Cardiac septum (tissue), 1 donor: ENCODE measurements around the gene PRMT7. TPM values are rescaled to one million over a fixed set of nuclear protein-coding genes. Genes with fewer than 3 reads are reported as not detected.

Source experiments
- DNase-seq: peaks from one replicate; pipeline ENCODE4 v3.0.0-alpha.2; 2020; ENCODE audit warnings: low spot score
- intact Hi-C: fragments of 100-400 bp; cut with DNase I; formaldehyde crosslinking; loops from one replicate; pipeline ENCODE4 v1.14.0; 2022
- total RNA-seq: library from RNA; stranded (reverse); fragmentation: NEBNext Ultra II Directional; extraction: Animal tissue kit (Norgen Biotek cat#: 25700); gene quantifications from one replicate; pipeline ENCODE4 v1.2.1, GENCODE V29; 2021
- donor health status: DM: no; HTN: no; CAD: no.

Gene PRMT7
- total RNA-seq, 1 donor from 2014 or later, result 24.2 TPM

GRCh38 chr16:68338326-68339119, 27.7 kb downstream of the PRMT7 start:
- intact Hi-C loops, result no loop called here
- no peak for DNase-seq

- DNase-seq, result no peak
- intact Hi-C loops, result no loop called here
These were observed 28.4 kb downstream of the PRMT7 start for GRCh38 chr16:68339214-68339613.

GRCh38 chr16:68342620-68343019, 31.8 kb downstream of the PRMT7 start:
- intact Hi-C loops, result no loop called here
- DNase-seq, result no peak

GRCh38 chr16:68343137-68343536, 32.3 kb downstream of the PRMT7 start:
- peak; percentile 54 for DNase-seq
- intact Hi-C loops, result no loop called here

GRCh38 chr16:68344252-68344651, 33.4 kb downstream of the PRMT7 start:
- DNase-seq, result peak; percentile 6
- intact Hi-C loops, result no loop called here

GRCh38 chr16:68345351-68345810, 34.6 kb downstream of the PRMT7 start:
- intact Hi-C loops, result no loop called here
- peak; percentile 3 for DNase-seq

- intact Hi-C loops, result no loop called here
- no peak for DNase-seq
These were observed 35.3 kb downstream of the PRMT7 start for GRCh38 chr16:68345958-68346635.

- DNase-seq, result no peak
- intact Hi-C loops, result no loop called here
These were observed 36.2 kb downstream of the PRMT7 start for GRCh38 chr16:68346892-68347480.

- DNase-seq, result no peak
- intact Hi-C loops, result no loop called here
These were observed 36.8 kb downstream of the PRMT7 start for GRCh38 chr16:68347605-68348004.

- no peak for DNase-seq
- intact Hi-C loops, result no loop called here
These were observed 38.0 kb downstream of the PRMT7 start for GRCh38 chr16:68348639-68349445.

- no peak for DNase-seq
- intact Hi-C loops, result no loop called here
These were observed 39.1 kb downstream of the PRMT7 start for GRCh38 chr16:68349838-68350410.

- intact Hi-C loops, result no loop called here
- no peak for DNase-seq
These were observed 40.1 kb downstream of the PRMT7 start for GRCh38 chr16:68350813-68351350.

GRCh38 chr16:68351463-68351862, 40.6 kb downstream of the PRMT7 start:
- no peak for DNase-seq

GRCh38 chr16:68351991-68352431, 41.2 kb downstream of the PRMT7 start:
- DNase-seq, result no peak
- intact Hi-C loops, result no loop called here

More at GRCh38 chr16:68351463-68351862, 40.6 kb downstream of the PRMT7 start:
- intact Hi-C loops, result no loop called here

GRCh38 chr16:68353366-68353765, 42.5 kb downstream of the PRMT7 start:
- no peak for DNase-seq
- intact Hi-C loops, result no loop called here

- intact Hi-C loops, result no loop called here
- DNase-seq, result no peak
These were observed 44.0 kb downstream of the PRMT7 start for GRCh38 chr16:68354816-68355215.

- no peak for DNase-seq
- intact Hi-C loops, result no loop called here
These were observed 44.8 kb downstream of the PRMT7 start for GRCh38 chr16:68355447-68356248.

GRCh38 chr16:68356249-68356918, 45.6 kb downstream of the PRMT7 start:
- intact Hi-C loops, result no loop called here
- DNase-seq, result no peak
